Psoas muscle (tissue), 8 donors: Measurements from ENCODE around the gene PCDH9. TPM values are rescaled to one million over a fixed set of nuclear protein-coding genes. Genes with fewer than 3 reads are reported as not detected.

Experiments used
- ATAC-seq, 4 donors: fragments of 200-7000 bp; cut with Tn5 transposase; one replicate each; pipeline ENCODE4 v1.9.1; 2020; ENCODE audit warnings: moderate library complexity in 3 of 4, mild to moderate bottlenecking in 2 of 4
- DNase-seq, 2 donors: peaks; one replicate each; pipeline ENCODE4 v3.0.0-alpha.2; 2020
- H3K27ac ChIP-seq: fragments of 200-600 bp; one replicate; pipeline ENCODE4 v1.8.0; 2022
- H3K27me3 ChIP-seq, 3 donors: fragments of 200-600 bp in 1 of 3; one replicate each; pipeline versions ENCODE4 v1.6.1 to v1.8.0; 2013 to 2022; ENCODE audit warnings: low read length in 2 of 3, mild to moderate bottlenecking in 2 of 3, moderate library complexity in 1 of 3; ENCODE audit not compliant: insufficient read depth in 3 of 3
- H3K36me3 ChIP-seq, 2 donors: fragments of 200-600 bp in 1 of 2; one replicate each; pipeline versions ENCODE4 v1.6.1 to v1.8.0; 2013 to 2022; ENCODE audit warnings: low read depth in 1 of 2, mild to moderate bottlenecking in 1 of 2, moderate library complexity in 1 of 2; ENCODE audit not compliant: insufficient read depth in 1 of 2
- H3K4me1 ChIP-seq: fragments of 200-600 bp; one replicate; pipeline ENCODE4 v1.8.0; 2022
- H3K4me3 ChIP-seq: fragments of 200-600 bp; one replicate; pipeline ENCODE4 v1.8.0; 2022; ENCODE audit warnings: mild to moderate bottlenecking
- H3K9me3 ChIP-seq: fragments of 200-600 bp; one replicate; pipeline ENCODE4 v1.8.0; 2022
- WGBS, 3 donors: extraction: QIAGEN DNeasy Blood & Tissue Kit; methylation state at CpG; one replicate each; pipeline versions ENCODE4 v1.1.6 to v1.1.7; 2013; 5-methylcytosine and 5-hydroxymethylcytosine counted together
- intact Hi-C, 2 donors: fragments of 100-400 bp; cut with DNase I; formaldehyde crosslinking; loops; one replicate each; pipeline versions ENCODE4 v1.11.0 to v1.14.2; 2022
- polyA plus RNA-seq, 3 donors: library from polyadenylated mRNA; stranded (reverse); fragments of 200-250 nt; gene quantifications; one replicate each; pipeline ENCODE4 v1.2.3, GENCODE V29; 2013
- total RNA-seq, 4 donors: library from RNA; stranded (reverse); fragmentation: NEBNext Ultra II Directional in 2 of 4; extraction: Animal tissue kit (Norgen Biotek cat#: 25700) in 2 of 4; gene quantifications; one replicate each; pipeline versions ENCODE4 v1.2.1 to v1.2.4, GENCODE V29; 2021 to 2023
- TF ChIP-seq, protein P1 (sequence below): fragments of 200-600 bp; IDR thresholded peaks from one replicate; pipeline ENCODE4 v1.8.0; 2022; ENCODE audit warnings: antibody characterized with exemption
- donor health status: healthy with polysubstance abuse.
- donor health status: DM: no; HTN: no; CAD: no; lungs with moderate emphysema.
- donor health status: Bipolar disorder and iron deficiency.
- donor health status: healthy.
- donor health status: DM: yes; HTN: yes; CAD: no.
- donor health status: DM: no; HTN: no; CAD: no.
- donor health status: DM: no; HTN: no; CAD: no.
- donor health status: DM: yes; HTN: yes; CAD: no.

Gene PCDH9
- total and polyA plus RNA-seq, 7 donors: 0.27 to 4.9 (median 2.1) TPM

- WGBS, 3 donors: 35 to 48% (median 40%) methylated on average over 2 of the region's 2 CpGs
- H3K4me1 ChIP-seq: no peaks in the 10 kb centered on the region
- ATAC-seq: no peak
- H3K4me3 ChIP-seq: no peak overlapping the region
- TF ChIP-seq, protein P1, sequence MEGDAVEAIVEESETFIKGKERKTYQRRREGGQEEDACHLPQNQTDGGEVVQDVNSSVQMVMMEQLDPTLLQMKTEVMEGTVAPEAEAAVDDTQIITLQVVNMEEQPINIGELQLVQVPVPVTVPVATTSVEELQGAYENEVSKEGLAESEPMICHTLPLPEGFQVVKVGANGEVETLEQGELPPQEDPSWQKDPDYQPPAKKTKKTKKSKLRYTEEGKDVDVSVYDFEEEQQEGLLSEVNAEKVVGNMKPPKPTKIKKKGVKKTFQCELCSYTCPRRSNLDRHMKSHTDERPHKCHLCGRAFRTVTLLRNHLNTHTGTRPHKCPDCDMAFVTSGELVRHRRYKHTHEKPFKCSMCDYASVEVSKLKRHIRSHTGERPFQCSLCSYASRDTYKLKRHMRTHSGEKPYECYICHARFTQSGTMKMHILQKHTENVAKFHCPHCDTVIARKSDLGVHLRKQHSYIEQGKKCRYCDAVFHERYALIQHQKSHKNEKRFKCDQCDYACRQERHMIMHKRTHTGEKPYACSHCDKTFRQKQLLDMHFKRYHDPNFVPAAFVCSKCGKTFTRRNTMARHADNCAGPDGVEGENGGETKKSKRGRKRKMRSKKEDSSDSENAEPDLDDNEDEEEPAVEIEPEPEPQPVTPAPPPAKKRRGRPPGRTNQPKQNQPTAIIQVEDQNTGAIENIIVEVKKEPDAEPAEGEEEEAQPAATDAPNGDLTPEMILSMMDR: no peak
- H3K9me3 ChIP-seq: no peaks in the 10 kb centered on the region
- no peak for DNase-seq
- intact Hi-C loops: no loop called here
- no peaks in the 10 kb centered on the region for H3K27me3 ChIP-seq
- H3K27ac ChIP-seq: no peak overlapping the region
- H3K36me3 ChIP-seq: no peaks in the 10 kb centered on the region
Observed at GRCh38 chr13:66781241-66781640, 448.9 kb downstream of the PCDH9 start.

GRCh38 chr13:66780814-66781213 lies 449.3 kb downstream of the PCDH9 start:
- Histone ChIP-seq H3K27ac (no peak overlapping the region), H3K36me3 (no peaks in the 10 kb centered on the region), H3K4me1 (no peaks in the 10 kb centered on the region), H3K9me3 (no peaks in the 10 kb centered on the region), H3K27me3 (no peaks in the 10 kb centered on the region), H3K4me3 (no peak overlapping the region)
- TF ChIP-seq, protein P1: no peak
- intact Hi-C loops: no loop called here
- no peak for ATAC-seq
- no peak for DNase-seq
- WGBS, 3 donors: 83 to 92% (median 87%) methylated on average over 3 of the region's 3 CpGs

DNA sequence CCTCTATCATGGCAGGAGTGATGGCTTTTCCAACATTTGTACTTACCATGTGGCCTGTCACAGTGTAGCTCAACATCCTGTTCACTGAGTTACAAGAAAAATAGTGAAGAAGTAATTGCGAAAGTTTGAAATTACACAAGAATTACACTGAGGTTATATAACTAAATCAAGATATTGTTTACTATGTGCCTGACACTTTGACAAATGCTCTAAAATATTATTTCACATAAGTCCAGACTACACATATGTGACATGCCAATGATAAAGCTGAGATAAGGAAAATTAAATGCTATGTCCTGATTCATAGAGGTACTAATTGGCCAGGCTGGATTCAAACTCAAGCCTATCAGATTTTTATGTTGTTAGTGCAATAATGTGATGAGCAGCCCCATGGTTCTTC lies 451.7 kb downstream of the PCDH9 start:
- ATAC-seq: no peak

DNA sequence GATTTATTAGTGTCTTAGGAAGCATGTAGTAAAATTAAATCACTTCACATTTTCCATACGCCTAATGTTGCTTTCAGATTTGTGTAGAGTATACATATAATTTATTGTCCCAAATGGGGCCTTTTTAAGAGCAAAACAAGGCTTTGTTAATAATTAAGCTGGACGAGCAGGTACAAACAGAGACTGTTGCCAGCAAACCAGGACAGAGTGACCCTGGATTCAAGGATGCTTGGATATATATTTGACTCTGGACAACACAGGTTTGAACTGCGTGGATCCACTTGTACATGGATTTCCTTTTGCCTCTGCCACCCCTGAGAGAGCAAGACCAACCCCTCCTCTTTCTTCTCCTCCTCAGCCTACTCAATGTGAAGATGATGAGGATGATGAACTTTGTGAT lies 454.9 kb downstream of the PCDH9 start:
- Histone ChIP-seq H3K4me1 (no peaks in the 10 kb centered on the region), H3K9me3 (no peaks in the 10 kb centered on the region), H3K27me3 (no peaks in the 10 kb centered on the region), H3K36me3 (no peaks in the 10 kb centered on the region), H3K27ac (no peak overlapping the region), H3K4me3 (no peak overlapping the region)
- DNase-seq (no peak), ATAC-seq (no peak)
- intact Hi-C loops: no loop called here
- 77 to 85% (median 85%) methylated on average over 3 of the region's 3 CpGs for WGBS, 3 donors
- TF ChIP-seq, protein P1: no peak

More for the DNA sequence above, 451.7 kb downstream of the PCDH9 start:
- Histone ChIP-seq H3K4me1 (no peaks in the 10 kb centered on the region), H3K36me3 (no peaks in the 10 kb centered on the region), H3K9me3 (no peaks in the 10 kb centered on the region), H3K27me3 (no peaks in the 10 kb centered on the region), H3K4me3 (no peak overlapping the region), H3K27ac (no peak overlapping the region)
- no peak for DNase-seq
- TF ChIP-seq, protein P1: no peak
- WGBS, 3 donors: 89 to 96% (median 95%) methylated on average over 1 of the region's 1 CpG
- intact Hi-C loops: no loop called here

DNA sequence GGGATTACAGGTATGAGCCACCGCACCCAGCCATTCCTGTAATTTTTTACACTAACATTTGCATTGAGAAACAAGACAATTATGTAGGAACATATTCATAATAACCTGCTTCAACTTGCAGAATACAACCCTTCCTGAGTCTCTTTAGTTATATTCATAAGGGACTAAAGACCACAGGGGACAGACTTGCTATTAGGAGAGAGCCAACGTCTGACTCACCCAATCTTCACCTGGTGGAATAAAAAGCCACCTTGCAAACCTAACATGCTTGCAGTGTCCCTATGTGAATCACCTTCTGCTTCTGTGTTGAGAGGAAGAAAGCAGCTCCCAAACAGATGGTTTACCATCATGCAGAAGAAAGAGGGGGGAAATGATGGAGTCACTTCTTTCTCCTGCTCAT lies 456.1 kb downstream of the PCDH9 start:
- intact Hi-C loops: no loop called here
- 77 to 89% (median 83%) methylated on average over 2 of the region's 2 CpGs for WGBS, 3 donors
- H3K27me3 ChIP-seq: no peaks in the 10 kb centered on the region
- no peaks in the 10 kb centered on the region for H3K9me3 ChIP-seq
- H3K4me1 ChIP-seq: no peaks in the 10 kb centered on the region
- TF ChIP-seq, protein P1: no peak
- H3K4me3 ChIP-seq: no peak overlapping the region
- no peaks in the 10 kb centered on the region for H3K36me3 ChIP-seq
- DNase-seq (no peak), ATAC-seq (no peak)
- no peak overlapping the region for H3K27ac ChIP-seq
